Endodermal cell (in vitro differentiated cells): ENCODE results near the gene DPEP3. TPM values are rescaled to one million over a fixed set of nuclear protein-coding genes. Genes with fewer than 3 reads are reported as not detected.

Experiments used
- DNase-seq: peaks from one replicate; pipeline ENCODE4 v3.0.0-alpha.2; 2017
- H3K27ac ChIP-seq: 2 replicates; pipeline ENCODE4 v1.5.1; 2013; ENCODE audit warnings: mild to moderate bottlenecking, low read depth, low read length, moderate library complexity
- H3K27me3 ChIP-seq: 2 replicates; pipeline ENCODE4 v1.6.1; 2013; ENCODE audit warnings: mild to moderate bottlenecking, low read length, moderate library complexity; ENCODE audit not compliant: insufficient read depth, control insufficient read depth, poor library complexity, severe bottlenecking
- H3K36me3 ChIP-seq: 2 replicates; pipeline ENCODE4 v1.7.0; 2013; ENCODE audit warnings: mild to moderate bottlenecking, low read length, moderate library complexity; ENCODE audit not compliant: control insufficient read depth, insufficient read depth
- H3K4me1 ChIP-seq: one replicate; pipeline ENCODE4 v1.7.0; 2013; ENCODE audit warnings: low read length; ENCODE audit not compliant: control insufficient read depth, insufficient read depth
- H3K4me3 ChIP-seq: 2 replicates; pipeline ENCODE4 v1.5.1; 2013; ENCODE audit warnings: mild to moderate bottlenecking, low read length, moderate library complexity
- H3K9ac ChIP-seq: 2 replicates; pipeline ENCODE4 v1.6.1; 2013; ENCODE audit warnings: mild to moderate bottlenecking, low read length, moderate library complexity; ENCODE audit not compliant: poor library complexity, severe bottlenecking; ENCODE audit errors: extremely low read depth
- H3K9me3 ChIP-seq: 2 replicates; pipeline ENCODE4 v1.6.1; 2013; ENCODE audit warnings: mild to moderate bottlenecking, low read length, moderate library complexity; ENCODE audit not compliant: control insufficient read depth
- H3K27ac Mint-ChIP-seq: 2 replicates; pipeline ENCODE4 v1.8.0; 2020; ENCODE audit warnings: mixed read lengths
- H3K27me3 Mint-ChIP-seq: 2 replicates; pipeline ENCODE4 v1.8.0; 2021; ENCODE audit warnings: mild to moderate bottlenecking, mixed read lengths; ENCODE audit not compliant: insufficient read depth
- H3K36me3 Mint-ChIP-seq: 2 replicates; pipeline ENCODE4 v1.8.0; 2020; ENCODE audit warnings: low read depth, mixed read lengths
- H3K4me1 Mint-ChIP-seq: 2 replicates; pipeline ENCODE4 v1.8.0; 2020; ENCODE audit warnings: mixed read lengths
- H3K4me3 Mint-ChIP-seq: 2 replicates; pipeline ENCODE4 v1.8.0; 2020; ENCODE audit warnings: mild to moderate bottlenecking, moderate library complexity, mixed read lengths
- H3K9me3 Mint-ChIP-seq: 2 replicates; pipeline ENCODE4 v1.8.0; 2020; ENCODE audit warnings: mild to moderate bottlenecking, mixed read lengths
- WGBS, 2 experiments: methylation state at CpG; one replicate each; pipeline versions ENCODE4 v1.1.5 to v1.1.7; 2013; ENCODE audit warnings: missing lambda C conversion rate in 2 of 2, mixed read lengths in 1 of 2; ENCODE audit not compliant: insufficient coverage in 1 of 2, insufficient read length in 1 of 2; 5-methylcytosine and 5-hydroxymethylcytosine counted together
- total RNA-seq, 2 donors: library from RNA; stranded (reverse); fragmentation: NEBNext Ultra II Directional in 1 of 2; extraction: Animal tissue kit (Norgen Biotek cat#: 25700) in 1 of 2; gene quantifications; 2 replicates in 1 of 2; 3 replicates in 1 of 2; pipeline ENCODE4 v1.2.1, GENCODE V29; 2021
- TF ChIP-seq, protein P1 (sequence below): fragments of 200-600 bp; sonication (generic); conservative IDR thresholded peaks from 2 replicates; pipeline ENCODE4 v1.5.0; 2021; ENCODE audit warnings: antibody characterized with exemption, mild to moderate bottlenecking

The DPEP3 gene
- total RNA-seq, 2 donors from 2014 or later = 2.9 to 3.5 TPM

DNA sequence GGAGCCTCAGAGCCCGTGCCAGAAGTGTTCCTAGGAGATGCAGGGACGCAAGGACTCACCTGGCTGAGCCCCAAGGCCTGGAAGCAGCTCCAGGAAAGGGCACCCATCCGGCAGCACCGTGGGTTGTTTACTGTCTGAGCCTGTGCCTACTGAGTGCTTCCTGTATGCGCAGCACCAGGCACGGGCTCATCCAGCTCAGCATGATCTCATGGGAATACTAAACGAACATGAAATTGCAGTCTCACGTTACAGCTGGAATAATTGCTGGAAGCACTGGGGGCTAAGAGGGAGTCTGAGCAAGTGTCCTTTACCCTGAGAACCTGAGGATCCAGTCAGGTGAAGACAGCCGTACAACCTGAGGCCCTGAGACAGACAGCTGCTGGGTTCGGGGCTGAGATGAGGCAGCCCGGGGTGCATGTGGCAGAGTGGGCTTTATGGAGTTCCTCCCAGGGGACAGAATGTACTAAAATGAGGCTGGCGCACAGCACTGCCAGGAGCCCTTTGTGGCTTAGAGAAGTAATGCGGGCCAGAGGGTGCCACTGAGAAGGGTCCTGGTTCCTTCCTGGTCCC lies 54.0 kb downstream of the DPEP3 start:
- no peak overlapping the region for H3K4me3 Mint-ChIP-seq
- no peaks in the 10 kb centered on the region for H3K27me3 ChIP-seq
- DNase-seq = peak; percentile 75
- peak overlapping the region; percentile 75 for H3K27ac Mint-ChIP-seq
- H3K9me3 ChIP-seq = no peaks in the 10 kb centered on the region
- TF ChIP-seq, protein P1, sequence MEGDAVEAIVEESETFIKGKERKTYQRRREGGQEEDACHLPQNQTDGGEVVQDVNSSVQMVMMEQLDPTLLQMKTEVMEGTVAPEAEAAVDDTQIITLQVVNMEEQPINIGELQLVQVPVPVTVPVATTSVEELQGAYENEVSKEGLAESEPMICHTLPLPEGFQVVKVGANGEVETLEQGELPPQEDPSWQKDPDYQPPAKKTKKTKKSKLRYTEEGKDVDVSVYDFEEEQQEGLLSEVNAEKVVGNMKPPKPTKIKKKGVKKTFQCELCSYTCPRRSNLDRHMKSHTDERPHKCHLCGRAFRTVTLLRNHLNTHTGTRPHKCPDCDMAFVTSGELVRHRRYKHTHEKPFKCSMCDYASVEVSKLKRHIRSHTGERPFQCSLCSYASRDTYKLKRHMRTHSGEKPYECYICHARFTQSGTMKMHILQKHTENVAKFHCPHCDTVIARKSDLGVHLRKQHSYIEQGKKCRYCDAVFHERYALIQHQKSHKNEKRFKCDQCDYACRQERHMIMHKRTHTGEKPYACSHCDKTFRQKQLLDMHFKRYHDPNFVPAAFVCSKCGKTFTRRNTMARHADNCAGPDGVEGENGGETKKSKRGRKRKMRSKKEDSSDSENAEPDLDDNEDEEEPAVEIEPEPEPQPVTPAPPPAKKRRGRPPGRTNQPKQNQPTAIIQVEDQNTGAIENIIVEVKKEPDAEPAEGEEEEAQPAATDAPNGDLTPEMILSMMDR = peak; percentile 54
- no peak overlapping the region for H3K9ac ChIP-seq
- peaks cover 14% of the 10 kb centered on the region for H3K4me1 Mint-ChIP-seq
- H3K4me3 ChIP-seq = no peak overlapping the region
- H3K36me3 ChIP-seq = peaks cover 15% of the 10 kb centered on the region
- H3K27me3 Mint-ChIP-seq = no peaks in the 10 kb centered on the region
- no peaks in the 10 kb centered on the region for H3K9me3 Mint-ChIP-seq
- WGBS, 2 experiments = 86 to 91% methylated on average over 10 to 13 of the region's 13 CpGs
- no peaks in the 10 kb centered on the region for H3K4me1 ChIP-seq
- H3K27ac ChIP-seq = peak overlapping the region; percentile 6
- H3K36me3 Mint-ChIP-seq = peaks cover 9% of the 10 kb centered on the region

Other genes with a start within 250 kb of the DPEP3 start
- gene RANBP10, start 173.9 kb downstream of the DPEP3 start, total RNA-seq = 10 to 100 TPM; 19.2 to 22.5 TPM
- gene TSNAXIP1, start 173.6 kb downstream of the DPEP3 start, total RNA-seq = 1 to 10 TPM; 2.8 to 3.2 TPM
- gene THAP11, start 138.2 kb downstream of the DPEP3 start, total RNA-seq = 10 to 100 TPM; 28.0 to 32.9 TPM
- gene NUTF2, start 133.6 kb downstream of the DPEP3 start, total RNA-seq = 100 to 1,000 TPM; 201 to 218 TPM
- gene CENPT, start 132.8 kb downstream of the DPEP3 start, total RNA-seq = 10 to 100 TPM; 43.7 to 57.2 TPM
- 10 to 100 TPM; 69.2 to 74.3 TPM for gene EDC4, start 107.4 kb downstream of the DPEP3 start, total RNA-seq
- gene NRN1L, start 95.6 kb downstream of the DPEP3 start, total RNA-seq = 1 to 10 TPM; 7.0 to 7.3 TPM
- 10 to 100 TPM; 32.1 to 37.4 TPM for gene PSKH1, start 87.2 kb downstream of the DPEP3 start, total RNA-seq
- 1 to 10 TPM in 1 of 2 donors, under 1 TPM in 1; 0.66 to 2.3 TPM for gene CTRL, start 48.6 kb downstream of the DPEP3 start, total RNA-seq
- 10 to 100 TPM; 15.5 to 16.5 TPM for gene PSMB10, start 43.6 kb downstream of the DPEP3 start, total RNA-seq
- gene LCAT, start 36.4 kb downstream of the DPEP3 start, total RNA-seq = 10 to 100 TPM in 1 of 2 donors, 1 to 10 TPM in 1; 8.4 to 14.3 TPM
- gene SLC12A4, start 11.9 kb downstream of the DPEP3 start, total RNA-seq = 10 to 100 TPM; 37.9 to 43.4 TPM
- gene DPEP2, start 19.0 kb upstream of the DPEP3 start, total RNA-seq = under 1 TPM in 1 of 2 donors, not detected in 1; 0.20 TPM
- not detected for gene DPEP2NB, start 35.4 kb upstream of the DPEP3 start, total RNA-seq
- 10 to 100 TPM; 12.1 to 12.3 TPM for gene DDX28, start 42.7 kb upstream of the DPEP3 start, total RNA-seq
- gene DUS2, start 42.8 kb upstream of the DPEP3 start, total RNA-seq = 10 to 100 TPM; 23.4 to 24.0 TPM
- gene NFATC3, start 104.9 kb upstream of the DPEP3 start, total RNA-seq = 10 to 100 TPM; 27.4 to 30.1 TPM